Measurements from ENCODE around the gene SLC5A11. TPM values are rescaled to one million over a fixed set of nuclear protein-coding genes. Genes with fewer than 3 reads are reported as not detected.

SLC5A11 gene
- total and polyA plus RNA-seq, 2 of the 13 experiments (the other 11 are each of a cell fraction or from before 2014, with no cell fraction given), result 1.2 to 3.3 TPM

- Histone ChIP-seq H3K27me3 (ENCODE audit: control insufficient read depth in 1 of 2, insufficient read depth in 2 of 2, low read length in 2 of 2) (no peaks in the 10 kb centered on the region), H3K9ac (ENCODE audit: insufficient read depth, low read depth, low read length) (no peak overlapping the region), H4K20me1 (ENCODE audit: insufficient read depth, low read length) (no peaks in the 10 kb centered on the region), H3K4me2 (ENCODE audit: low read depth, low read length) (no peak overlapping the region), H3K27ac (ENCODE audit: extremely low read length, insufficient read depth, low read length) (no peak overlapping the region), H2AFZ (ENCODE audit: low read length) (no peak overlapping the region), H3K9me3 (ENCODE audit: low read length) (no peaks in the 10 kb centered on the region), H3K79me2 (ENCODE audit: insufficient read depth, low read length) (no peaks in the 10 kb centered on the region), H3K4me3 (replicated peaks in 1 of 3; ENCODE audit: insufficient read depth in 1 of 3, low read depth in 2 of 3, low read length in 3 of 3) (no peak overlapping the region), H3K36me3 (replicated peaks in 1 of 2; ENCODE audit: control insufficient read depth in 1 of 2, insufficient read depth in 2 of 2, low read length in 2 of 2) (peaks cover 58 to 97% of the 10 kb centered on the region in 2 experiments), H3K4me1 (ENCODE audit: insufficient read depth, low read length) (peaks cover 9% of the 10 kb centered on the region; the same call in 1 of the 2 replicates)
- intact Hi-C loops (cut with micrococcal nuclease; ENCODE audit: unreplicated experiment) (no loop called here), in situ Hi-C loops (cut with HindIII; ENCODE audit: extremely low pct_ligation_motif_present, low pct_unique_long_range_greater_than_20kb) (no loop called here)
- ChIA-PET POLR2A (no interaction called here), CTCF (ENCODE audit: low intra/inter-chr PET ratio, low total read pairs) (no interaction called here)
- 96% methylated on average over 2 of the region's 2 CpGs for WGBS (ENCODE audit: low lambda C conversion rate)
- FAIRE-seq (no peak), ATAC-seq (no peak), DNase-seq (ENCODE audit: low spot score) (no peak)
- BruUV-seq (replicated peaks), result no TSS peak
- no peak for TF ChIP-seq ETV5 (CRISPR knock-in tag; IDR thresholded peaks at IDR 0.05; ENCODE audit: borderline replicate concordance)
- no peak for TF ChIP-seq MAFF (IDR thresholded peaks at IDR 0.05; ENCODE audit: low read depth, low read length)
Measured at GRCh38 chr16:24819462-24820040, 26.2 kb upstream of the SLC5A11 start.

GRCh38 chr16:24820522-24820921 lies 25.2 kb upstream of the SLC5A11 start:
- H3K4me1 ChIP-seq (ENCODE audit: insufficient read depth, low read length), result peaks cover 9% of the 10 kb centered on the region; the same call in 1 of the 2 replicates
- intact Hi-C loops (cut with micrococcal nuclease; ENCODE audit: unreplicated experiment), result no loop called here
- no peak overlapping the region for H3K4me2 ChIP-seq (ENCODE audit: low read depth, low read length)
- no peak overlapping the region for H3K9ac ChIP-seq (ENCODE audit: insufficient read depth, low read depth, low read length)
- BruUV-seq (replicated peaks), result no TSS peak
- no peaks in the 10 kb centered on the region for H3K27me3 ChIP-seq (ENCODE audit: control insufficient read depth in 1 of 2, insufficient read depth in 2 of 2, low read length in 2 of 2)
- POLR2A ChIA-PET, result no interaction called here
- no peaks in the 10 kb centered on the region for H4K20me1 ChIP-seq (ENCODE audit: insufficient read depth, low read length)
- 92% methylated on average over 1 of the region's 1 CpG for WGBS (ENCODE audit: low lambda C conversion rate)
- in situ Hi-C loops (cut with HindIII; ENCODE audit: extremely low pct_ligation_motif_present, low pct_unique_long_range_greater_than_20kb), result no loop called here
- FAIRE-seq (no peak), ATAC-seq (no peak), DNase-seq (ENCODE audit: low spot score) (no peak)
- peaks cover 53 to 88% of the 10 kb centered on the region in 2 experiments for H3K36me3 ChIP-seq (replicated peaks in 1 of 2; ENCODE audit: control insufficient read depth in 1 of 2, insufficient read depth in 2 of 2, low read length in 2 of 2)
- H2AFZ ChIP-seq (ENCODE audit: low read length), result no peak overlapping the region
- no peaks in the 10 kb centered on the region for H3K79me2 ChIP-seq (ENCODE audit: insufficient read depth, low read length)
- H3K27ac ChIP-seq (ENCODE audit: extremely low read length, insufficient read depth, low read length), result no peak overlapping the region
- no peaks in the 10 kb centered on the region for H3K9me3 ChIP-seq (ENCODE audit: low read length)
- H3K4me3 ChIP-seq (replicated peaks in 1 of 3; ENCODE audit: insufficient read depth in 1 of 3, low read depth in 2 of 3, low read length in 3 of 3), result no peak overlapping the region
- CTCF ChIA-PET (ENCODE audit: low intra/inter-chr PET ratio, low total read pairs), result no interaction called here
- TF ChIP-seq, protein P1, sequence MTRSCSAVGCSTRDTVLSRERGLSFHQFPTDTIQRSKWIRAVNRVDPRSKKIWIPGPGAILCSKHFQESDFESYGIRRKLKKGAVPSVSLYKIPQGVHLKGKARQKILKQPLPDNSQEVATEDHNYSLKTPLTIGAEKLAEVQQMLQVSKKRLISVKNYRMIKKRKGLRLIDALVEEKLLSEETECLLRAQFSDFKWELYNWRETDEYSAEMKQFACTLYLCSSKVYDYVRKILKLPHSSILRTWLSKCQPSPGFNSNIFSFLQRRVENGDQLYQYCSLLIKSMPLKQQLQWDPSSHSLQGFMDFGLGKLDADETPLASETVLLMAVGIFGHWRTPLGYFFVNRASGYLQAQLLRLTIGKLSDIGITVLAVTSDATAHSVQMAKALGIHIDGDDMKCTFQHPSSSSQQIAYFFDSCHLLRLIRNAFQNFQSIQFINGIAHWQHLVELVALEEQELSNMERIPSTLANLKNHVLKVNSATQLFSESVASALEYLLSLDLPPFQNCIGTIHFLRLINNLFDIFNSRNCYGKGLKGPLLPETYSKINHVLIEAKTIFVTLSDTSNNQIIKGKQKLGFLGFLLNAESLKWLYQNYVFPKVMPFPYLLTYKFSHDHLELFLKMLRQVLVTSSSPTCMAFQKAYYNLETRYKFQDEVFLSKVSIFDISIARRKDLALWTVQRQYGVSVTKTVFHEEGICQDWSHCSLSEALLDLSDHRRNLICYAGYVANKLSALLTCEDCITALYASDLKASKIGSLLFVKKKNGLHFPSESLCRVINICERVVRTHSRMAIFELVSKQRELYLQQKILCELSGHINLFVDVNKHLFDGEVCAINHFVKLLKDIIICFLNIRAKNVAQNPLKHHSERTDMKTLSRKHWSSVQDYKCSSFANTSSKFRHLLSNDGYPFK (CRISPR knock-in tag; IDR thresholded peaks at IDR 0.05; ENCODE audit: borderline replicate concordance), result no peak
- TF ChIP-seq, protein P2, sequence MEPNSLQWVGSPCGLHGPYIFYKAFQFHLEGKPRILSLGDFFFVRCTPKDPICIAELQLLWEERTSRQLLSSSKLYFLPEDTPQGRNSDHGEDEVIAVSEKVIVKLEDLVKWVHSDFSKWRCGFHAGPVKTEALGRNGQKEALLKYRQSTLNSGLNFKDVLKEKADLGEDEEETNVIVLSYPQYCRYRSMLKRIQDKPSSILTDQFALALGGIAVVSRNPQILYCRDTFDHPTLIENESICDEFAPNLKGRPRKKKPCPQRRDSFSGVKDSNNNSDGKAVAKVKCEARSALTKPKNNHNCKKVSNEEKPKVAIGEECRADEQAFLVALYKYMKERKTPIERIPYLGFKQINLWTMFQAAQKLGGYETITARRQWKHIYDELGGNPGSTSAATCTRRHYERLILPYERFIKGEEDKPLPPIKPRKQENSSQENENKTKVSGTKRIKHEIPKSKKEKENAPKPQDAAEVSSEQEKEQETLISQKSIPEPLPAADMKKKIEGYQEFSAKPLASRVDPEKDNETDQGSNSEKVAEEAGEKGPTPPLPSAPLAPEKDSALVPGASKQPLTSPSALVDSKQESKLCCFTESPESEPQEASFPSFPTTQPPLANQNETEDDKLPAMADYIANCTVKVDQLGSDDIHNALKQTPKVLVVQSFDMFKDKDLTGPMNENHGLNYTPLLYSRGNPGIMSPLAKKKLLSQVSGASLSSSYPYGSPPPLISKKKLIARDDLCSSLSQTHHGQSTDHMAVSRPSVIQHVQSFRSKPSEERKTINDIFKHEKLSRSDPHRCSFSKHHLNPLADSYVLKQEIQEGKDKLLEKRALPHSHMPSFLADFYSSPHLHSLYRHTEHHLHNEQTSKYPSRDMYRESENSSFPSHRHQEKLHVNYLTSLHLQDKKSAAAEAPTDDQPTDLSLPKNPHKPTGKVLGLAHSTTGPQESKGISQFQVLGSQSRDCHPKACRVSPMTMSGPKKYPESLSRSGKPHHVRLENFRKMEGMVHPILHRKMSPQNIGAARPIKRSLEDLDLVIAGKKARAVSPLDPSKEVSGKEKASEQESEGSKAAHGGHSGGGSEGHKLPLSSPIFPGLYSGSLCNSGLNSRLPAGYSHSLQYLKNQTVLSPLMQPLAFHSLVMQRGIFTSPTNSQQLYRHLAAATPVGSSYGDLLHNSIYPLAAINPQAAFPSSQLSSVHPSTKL (CRISPR knock-in tag; IDR thresholded peaks at IDR 0.05), result no peak
- TF ChIP-seq HMG20B (CRISPR knock-in tag; conservative IDR thresholded peaks at IDR 0.05), result no peak
- no peak for TF ChIP-seq ZKSCAN5 (CRISPR knock-in tag; IDR thresholded peaks at IDR 0.05)
- no peak for TF ChIP-seq CREM (IDR thresholded peaks at IDR 0.05)
- TF ChIP-seq CREM (CRISPR knock-in tag; IDR thresholded peaks at IDR 0.05), result no peak
- no peak for TF ChIP-seq ZNF101 (CRISPR knock-in tag; IDR thresholded peaks at IDR 0.05; ENCODE audit: borderline replicate concordance, low read depth)
- no peak for TF ChIP-seq PAX8 (CRISPR knock-in tag; IDR thresholded peaks at IDR 0.05; ENCODE audit: borderline replicate concordance)

All from HepG2 (cell line).